Lower leg skin (tissue), 4 donors: ENCODE results near the gene LAMTOR5. TPM values are rescaled to one million over a fixed set of nuclear protein-coding genes. Genes with fewer than 3 reads are reported as not detected.
A peak's percentile ranks its signal among the peaks of the same experiment; 100 is the strongest.

ENCODE experiments used
- DNase-seq, 2 donors: peaks; one replicate each; pipeline ENCODE4 v3.0.0-alpha.2; 2019; ENCODE audit warnings: low spot score in 2 of 2
- H3K4me3 ChIP-seq: fragments of 200-600 bp; sonication (generic); 2 replicates; pipeline ENCODE4 v1.5.1; 2017; ENCODE audit warnings: mild to moderate bottlenecking, low read depth; ENCODE audit not compliant: poor library complexity, severe bottlenecking
- POLR2A ChIP-seq, 2 donors: fragments of 450-650 bp; IDR thresholded peaks; one replicate each; pipeline ENCODE4 v1.6.1; 2016 to 2017; ENCODE audit warnings: antibody characterized with exemption in 2 of 2, mild to moderate bottlenecking in 1 of 2, moderate library complexity in 1 of 2
- WGBS, 2 donors: methylation state at CpG; one replicate each; pipeline ENCODE4 v1.1.5; 2018; 5-methylcytosine and 5-hydroxymethylcytosine counted together
- intact Hi-C: fragments of 100-400 bp; cut with DNase I; formaldehyde crosslinking; loops from one replicate; pipeline ENCODE4 v1.15.0; 2023; ENCODE audit warnings: low total_unique reads
- total RNA-seq, 4 donors: library from RNA; depleted of rRNA; stranded (reverse); fragments of >200 nt; gene quantifications; one replicate each; pipeline ENCODE4 v1.1.0, GENCODE V29; 2016
- TF ChIP-seq, protein P1 (sequence below), 3 donors: fragments of 450-650 bp; IDR thresholded peaks; one replicate each; pipeline ENCODE4 v1.5.1; 2016; ENCODE audit warnings: antibody characterized with exemption in 3 of 3, mild to moderate bottlenecking in 3 of 3, moderate library complexity in 2 of 3

The LAMTOR5 gene
- total RNA-seq, 4 donors from 2014 or later, result 47.7 to 76.1 (median 67.0) TPM

DNA sequence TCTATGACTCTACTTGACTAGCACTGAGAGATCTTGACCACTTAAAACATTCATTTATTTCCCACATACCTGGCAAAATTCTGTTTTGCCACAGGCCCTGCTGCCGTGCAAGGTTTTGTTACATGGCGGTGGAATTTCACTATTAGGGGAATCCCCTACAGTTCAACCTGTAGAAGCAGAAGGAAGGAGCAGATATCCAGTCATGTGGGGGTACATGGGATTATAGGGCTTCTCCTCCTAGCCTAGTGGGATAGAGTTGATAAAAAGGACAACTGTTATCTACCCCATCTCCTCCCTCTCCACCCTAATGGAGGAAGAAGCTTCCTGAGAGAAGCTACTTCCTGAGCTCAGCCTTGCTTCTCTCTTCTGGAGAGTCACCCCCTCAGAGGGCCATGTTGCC is 25.7 kb upstream of the LAMTOR5 start:
- WGBS, 2 donors, result 82 to 88% methylated on average over 2 of the region's 2 CpGs
- no peak overlapping the region for H3K4me3 ChIP-seq
- no peak for DNase-seq
- TF ChIP-seq, protein P1, sequence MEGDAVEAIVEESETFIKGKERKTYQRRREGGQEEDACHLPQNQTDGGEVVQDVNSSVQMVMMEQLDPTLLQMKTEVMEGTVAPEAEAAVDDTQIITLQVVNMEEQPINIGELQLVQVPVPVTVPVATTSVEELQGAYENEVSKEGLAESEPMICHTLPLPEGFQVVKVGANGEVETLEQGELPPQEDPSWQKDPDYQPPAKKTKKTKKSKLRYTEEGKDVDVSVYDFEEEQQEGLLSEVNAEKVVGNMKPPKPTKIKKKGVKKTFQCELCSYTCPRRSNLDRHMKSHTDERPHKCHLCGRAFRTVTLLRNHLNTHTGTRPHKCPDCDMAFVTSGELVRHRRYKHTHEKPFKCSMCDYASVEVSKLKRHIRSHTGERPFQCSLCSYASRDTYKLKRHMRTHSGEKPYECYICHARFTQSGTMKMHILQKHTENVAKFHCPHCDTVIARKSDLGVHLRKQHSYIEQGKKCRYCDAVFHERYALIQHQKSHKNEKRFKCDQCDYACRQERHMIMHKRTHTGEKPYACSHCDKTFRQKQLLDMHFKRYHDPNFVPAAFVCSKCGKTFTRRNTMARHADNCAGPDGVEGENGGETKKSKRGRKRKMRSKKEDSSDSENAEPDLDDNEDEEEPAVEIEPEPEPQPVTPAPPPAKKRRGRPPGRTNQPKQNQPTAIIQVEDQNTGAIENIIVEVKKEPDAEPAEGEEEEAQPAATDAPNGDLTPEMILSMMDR (IDR thresholded peaks at IDR 0.05), result no peak
- TF ChIP-seq POLR2A (IDR thresholded peaks at IDR 0.05), result no peak
- intact Hi-C loops, result no loop called here

DNA sequence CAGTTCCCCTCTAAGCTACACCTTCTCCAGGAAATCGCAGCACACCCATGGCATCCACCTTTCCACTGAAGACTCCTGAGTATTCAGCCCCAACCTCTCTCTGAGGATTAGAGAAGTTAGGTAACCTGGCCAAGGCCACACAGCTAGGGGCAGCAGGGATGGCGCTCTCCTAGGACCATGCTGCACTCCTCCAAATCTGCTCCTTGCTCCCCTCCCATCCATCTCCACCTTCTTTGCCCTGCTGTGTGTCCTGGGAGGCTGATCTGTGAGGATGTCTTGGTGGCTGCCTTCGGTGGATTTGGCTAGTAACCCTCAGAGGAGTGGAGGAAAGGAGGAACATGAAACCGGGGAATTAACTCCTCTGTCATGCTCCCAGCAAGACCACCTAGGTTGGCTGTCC is 23.4 kb upstream of the LAMTOR5 start:
- no peak for DNase-seq
- 83 to 84% methylated on average over 4 of the region's 4 CpGs for WGBS, 2 donors
- no peak overlapping the region for H3K4me3 ChIP-seq
- intact Hi-C loops, result no loop called here
- TF ChIP-seq, protein P1 (IDR thresholded peaks at IDR 0.05), result no peak
- TF ChIP-seq POLR2A (IDR thresholded peaks at IDR 0.05), result no peak

DNA sequence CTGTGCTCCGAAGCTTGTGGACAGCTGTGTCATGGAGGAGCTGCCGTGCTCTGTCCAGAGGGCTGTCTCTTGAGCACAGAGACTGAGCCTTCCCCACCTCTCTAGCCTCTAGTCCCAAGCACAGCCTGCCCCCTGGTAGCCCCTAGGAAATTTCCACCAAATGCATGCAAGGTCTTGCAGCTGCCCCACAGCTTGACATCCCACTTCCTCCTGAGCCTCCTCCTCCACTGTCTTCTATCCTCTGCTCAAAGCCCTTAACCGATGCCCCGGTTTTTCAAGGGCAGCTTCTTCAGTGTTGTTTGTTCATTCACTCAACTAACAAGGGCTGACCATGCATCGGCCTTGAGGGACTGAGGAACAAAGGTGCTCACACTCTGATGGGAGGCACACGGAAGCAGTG is 22.9 kb upstream of the LAMTOR5 start:
- intact Hi-C loops, result no loop called here
- WGBS, 2 donors, result 78 to 80% methylated on average over 6 of the region's 6 CpGs

DNA sequence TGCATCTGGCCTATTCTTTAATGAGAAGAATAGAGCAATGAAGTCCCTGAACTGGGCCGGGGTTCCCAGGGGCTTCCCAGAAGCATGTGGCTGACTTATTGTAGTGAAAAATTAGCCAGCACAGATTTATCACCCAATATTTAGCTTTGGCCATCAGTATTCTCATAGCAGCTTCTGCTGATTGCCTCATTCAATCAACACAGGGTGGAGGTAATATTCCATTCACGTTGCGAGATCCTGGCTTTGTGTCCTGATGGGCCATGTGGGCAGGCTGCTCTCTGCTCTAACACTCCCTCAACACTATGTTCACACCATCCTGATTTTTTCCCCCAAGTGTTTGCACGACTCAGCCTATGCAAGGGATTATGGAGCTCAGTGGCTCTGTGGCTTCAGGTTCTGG is 21.5 kb upstream of the LAMTOR5 start:
- H3K4me3 ChIP-seq, result no peak overlapping the region
- TF ChIP-seq POLR2A (IDR thresholded peaks at IDR 0.05), result no peak
- TF ChIP-seq, protein P1 (IDR thresholded peaks at IDR 0.05), result no peak
- 61 to 67% methylated on average over 4 of the region's 4 CpGs for WGBS, 2 donors
- intact Hi-C loops, result loop anchor here (5.0 kb wide), 1 partner anchor 68 kb away; no protein-coding TSS in a partner anchor
- peak in 1 of 2 donors; percentile 59 for DNase-seq

More for the DNA sequence above, 22.9 kb upstream of the LAMTOR5 start:
- H3K4me3 ChIP-seq, result no peak overlapping the region
- no peak for TF ChIP-seq POLR2A (IDR thresholded peaks at IDR 0.05)
- TF ChIP-seq, protein P1 (IDR thresholded peaks at IDR 0.05), result no peak
- DNase-seq, result no peak

DNA sequence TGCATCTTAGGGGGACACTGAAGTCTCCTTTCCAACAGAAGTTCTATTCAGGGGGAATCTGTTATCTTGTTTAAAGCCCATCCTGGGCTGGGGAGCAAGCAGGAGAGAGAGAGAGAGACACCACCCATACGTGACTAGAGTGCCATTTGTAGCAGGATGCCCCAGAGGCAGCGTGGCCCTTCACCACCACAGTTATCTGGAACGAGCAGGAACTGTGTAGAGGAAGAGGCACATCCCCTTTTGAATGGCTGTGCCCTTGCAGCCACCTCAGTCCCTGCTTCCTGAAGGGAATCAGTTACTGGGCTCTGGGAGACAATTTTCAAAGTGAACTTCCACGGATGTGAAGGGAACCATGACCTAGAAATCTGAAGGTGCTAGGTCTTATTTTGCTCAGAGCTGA is 19.4 kb upstream of the LAMTOR5 start:
- WGBS, 2 donors, result 64 to 71% methylated on average over 4 of the region's 4 CpGs
- H3K4me3 ChIP-seq, result no peak overlapping the region
- TF ChIP-seq POLR2A (IDR thresholded peaks at IDR 0.05), result no peak
- TF ChIP-seq, protein P1 (IDR thresholded peaks at IDR 0.05), result no peak
- DNase-seq, result no peak
- intact Hi-C loops, result loop anchor here (5.0 kb wide), 1 partner anchor 70 kb away; no protein-coding TSS in a partner anchor

DNA sequence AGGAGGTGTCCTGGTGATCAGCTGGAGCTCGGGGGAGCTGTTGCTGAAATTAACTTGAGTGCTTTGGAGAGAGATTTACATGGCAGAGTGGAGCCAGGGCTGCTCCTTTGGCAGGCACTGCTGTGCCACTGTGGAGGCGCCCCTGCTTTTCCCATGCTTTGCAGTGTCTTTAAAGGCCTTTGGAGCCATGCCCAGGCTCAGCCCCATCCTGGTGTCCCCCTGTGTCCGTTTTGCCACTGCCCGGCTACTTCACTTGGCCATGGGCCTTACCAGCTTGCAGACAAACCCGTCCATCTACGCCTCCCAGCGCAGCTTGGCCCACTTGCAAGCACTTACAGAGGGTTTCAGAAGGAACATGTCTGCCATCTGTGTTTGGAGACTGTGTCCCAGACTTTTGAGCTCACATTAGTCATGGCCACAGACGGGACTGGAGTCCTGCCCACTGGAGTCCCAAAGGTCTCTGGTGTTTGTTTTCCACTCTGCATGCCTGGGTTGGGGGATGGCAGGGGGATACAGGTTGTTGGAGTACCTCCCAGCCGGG is 18.2 kb upstream of the LAMTOR5 start:
- intact Hi-C loops, result loop anchor here (5.0 kb wide), 1 partner anchor 72 kb away; no protein-coding TSS in a partner anchor
- peak; percentile 77 to 90 for DNase-seq
- H3K4me3 ChIP-seq, result no peak overlapping the region
- no peak for TF ChIP-seq POLR2A (IDR thresholded peaks at IDR 0.05)
- TF ChIP-seq, protein P1 (IDR thresholded peaks at IDR 0.05), result no peak
- WGBS, 2 donors, result 64 to 68% methylated on average over 9 of the region's 9 CpGs
